HG03095 (cell line): Measurements from ENCODE around the gene ITGB7.
"Not testable (repeated sequence)": the region's sequence is repeated elsewhere in the genome, so short reads cannot be mapped to it uniquely, and the experiment has no call there.

Source experiments
- ATAC-seq: cut with Tn5 transposase; IDR thresholded peaks from one replicate; pipeline ENCODE4 v1.9.1; 2021; ENCODE audit warnings: moderate library complexity; ENCODE audit not compliant: unreplicated experiment

The ITGB7 gene

GRCh38 chr12:53217051-53217930 lies 10.2 kb upstream of the ITGB7 start:
- ATAC-seq = no peak

GRCh38 chr12:53215497-53215896 lies 8.4 kb upstream of the ITGB7 start:
- no peak for ATAC-seq

- no peak for ATAC-seq
Measured at GRCh38 chr12:53214687-53215455, 7.8 kb upstream of the ITGB7 start.

GRCh38 chr12:53214221-53214620 lies 7.2 kb upstream of the ITGB7 start:
- ATAC-seq = no peak

- ATAC-seq = no peak
Measured at GRCh38 chr12:53213348-53213747, 6.3 kb upstream of the ITGB7 start.

GRCh38 chr12:53212931-53213330 lies 5.9 kb upstream of the ITGB7 start:
- no peak for ATAC-seq

GRCh38 chr12:53211476-53212381 lies 4.7 kb upstream of the ITGB7 start:
- no peak for ATAC-seq

GRCh38 chr12:53210843-53211242 lies 3.8 kb upstream of the ITGB7 start:
- no peak for ATAC-seq

GRCh38 chr12:53208877-53209463 lies 1.9 kb upstream of the ITGB7 start:
- ATAC-seq = peak; percentile 32

- ATAC-seq = no peak
Measured at GRCh38 chr12:53208435-53208834, 1.4 kb upstream of the ITGB7 start.

GRCh38 chr12:53205747-53206419 lies 1.2 kb downstream of the ITGB7 start:
- ATAC-seq = peak; percentile 72

GRCh38 chr12:53204351-53204750 lies 2.7 kb downstream of the ITGB7 start:
- ATAC-seq = no peak

GRCh38 chr12:53202316-53202715 lies 4.7 kb downstream of the ITGB7 start:
- ATAC-seq = not testable (repeated sequence)

- no peak for ATAC-seq
Measured at GRCh38 chr12:53201639-53202038, 5.4 kb downstream of the ITGB7 start.

GRCh38 chr12:53201177-53201541 lies 5.9 kb downstream of the ITGB7 start:
- ATAC-seq = no peak

- ATAC-seq = peak; percentile 37
Measured at GRCh38 chr12:53200458-53201176, 6.4 kb downstream of the ITGB7 start.

- no peak for ATAC-seq
Measured at GRCh38 chr12:53200107-53200457, 7.0 kb downstream of the ITGB7 start.

GRCh38 chr12:53199700-53200099 lies 7.4 kb downstream of the ITGB7 start:
- no peak for ATAC-seq

- ATAC-seq = no peak
Measured at GRCh38 chr12:53198486-53199110, 8.5 kb downstream of the ITGB7 start.
